Measurements from ENCODE around the gene MAD1L1. TPM values are rescaled to one million over a fixed set of nuclear protein-coding genes. Genes with fewer than 3 reads are reported as not detected.

The MAD1L1 gene
- total RNA-seq, 1 donor from 2014 or later: 59.6 TPM

DNA sequence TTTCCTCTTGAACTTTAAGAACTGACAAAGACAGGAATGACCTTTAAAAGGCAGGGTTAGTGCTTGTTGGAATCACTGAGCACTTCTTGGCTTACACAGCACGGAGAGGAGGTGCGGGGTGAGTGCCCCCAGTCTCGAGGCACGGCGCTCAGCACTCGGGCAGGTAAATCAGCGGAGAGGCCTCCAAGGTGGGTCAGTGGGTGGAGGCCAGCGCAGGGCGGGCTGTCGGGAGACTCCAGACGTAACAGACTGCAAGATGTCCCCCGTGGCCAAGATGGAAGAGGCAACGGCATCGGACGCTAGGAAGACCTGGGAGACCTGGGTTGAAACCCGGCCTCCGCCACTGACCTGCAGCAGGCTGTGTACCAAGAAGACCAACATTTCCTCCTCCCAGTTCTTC, 149.4 kb downstream of the MAD1L1 start:
- H3K9me3 ChIP-seq: no peaks in the 10 kb centered on the region
- peaks cover 0 to 5% of the 10 kb centered on the region in 2 donors for H3K36me3 ChIP-seq
- H3K4me1 ChIP-seq: no peaks in the 10 kb centered on the region
- no peak for DNase-seq (ENCODE audit: low spot score in 2 of 2)
- intact Hi-C loops (cut with DNase I): no loop called here
- no peak overlapping the region for H3K27ac ChIP-seq
- TF ChIP-seq, protein P1, sequence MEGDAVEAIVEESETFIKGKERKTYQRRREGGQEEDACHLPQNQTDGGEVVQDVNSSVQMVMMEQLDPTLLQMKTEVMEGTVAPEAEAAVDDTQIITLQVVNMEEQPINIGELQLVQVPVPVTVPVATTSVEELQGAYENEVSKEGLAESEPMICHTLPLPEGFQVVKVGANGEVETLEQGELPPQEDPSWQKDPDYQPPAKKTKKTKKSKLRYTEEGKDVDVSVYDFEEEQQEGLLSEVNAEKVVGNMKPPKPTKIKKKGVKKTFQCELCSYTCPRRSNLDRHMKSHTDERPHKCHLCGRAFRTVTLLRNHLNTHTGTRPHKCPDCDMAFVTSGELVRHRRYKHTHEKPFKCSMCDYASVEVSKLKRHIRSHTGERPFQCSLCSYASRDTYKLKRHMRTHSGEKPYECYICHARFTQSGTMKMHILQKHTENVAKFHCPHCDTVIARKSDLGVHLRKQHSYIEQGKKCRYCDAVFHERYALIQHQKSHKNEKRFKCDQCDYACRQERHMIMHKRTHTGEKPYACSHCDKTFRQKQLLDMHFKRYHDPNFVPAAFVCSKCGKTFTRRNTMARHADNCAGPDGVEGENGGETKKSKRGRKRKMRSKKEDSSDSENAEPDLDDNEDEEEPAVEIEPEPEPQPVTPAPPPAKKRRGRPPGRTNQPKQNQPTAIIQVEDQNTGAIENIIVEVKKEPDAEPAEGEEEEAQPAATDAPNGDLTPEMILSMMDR (IDR thresholded peaks at IDR 0.05): no peak
- H3K27me3 ChIP-seq: no peaks in the 10 kb centered on the region
- no peak overlapping the region for H3K4me3 ChIP-seq

DNA sequence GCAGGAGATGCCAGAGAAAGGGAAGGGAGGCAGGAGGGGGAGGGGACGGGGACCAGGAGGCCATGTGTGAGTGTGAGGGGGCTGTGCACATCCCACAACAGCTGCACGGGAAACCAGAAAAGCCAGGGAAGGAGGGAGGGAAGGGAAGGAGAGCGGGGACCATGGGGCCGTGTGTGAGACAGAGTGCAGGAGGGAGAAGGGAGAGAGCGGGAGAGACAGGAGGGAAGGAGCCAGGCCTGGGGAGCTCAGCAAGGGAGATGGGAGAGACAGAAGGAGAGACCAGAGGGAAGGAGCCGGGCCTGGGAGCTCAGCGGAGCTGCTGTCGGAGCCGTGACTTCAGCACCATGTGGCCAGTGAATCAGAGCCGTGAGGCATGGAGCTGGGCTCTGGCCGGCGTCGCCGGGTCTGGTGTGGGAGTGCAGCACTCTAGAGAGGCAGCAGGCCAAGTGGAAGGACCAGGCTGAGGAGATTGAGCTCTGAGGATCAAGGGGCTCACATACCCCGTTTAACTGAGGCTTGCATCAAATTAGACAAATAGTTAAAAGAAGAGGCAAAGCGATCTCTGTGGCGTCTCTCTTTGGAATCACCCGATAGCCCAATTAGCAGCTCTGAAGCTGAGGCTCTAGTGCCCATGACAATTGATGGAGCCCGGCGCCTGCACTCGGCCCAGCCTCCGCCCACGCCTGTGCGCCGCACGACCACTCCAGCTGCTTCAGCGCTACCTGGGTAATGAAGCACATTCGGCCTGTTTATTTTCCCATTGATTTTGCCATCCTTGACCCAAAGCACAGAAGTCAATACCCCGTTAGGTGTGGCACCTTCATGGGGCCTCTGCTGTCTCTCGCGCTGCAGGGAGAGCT, 150.4 kb downstream of the MAD1L1 start:
- Histone ChIP-seq H3K4me3 (no peak overlapping the region), H3K9me3 (no peaks in the 10 kb centered on the region), H3K4me1 (no peaks in the 10 kb centered on the region), H3K36me3 (peaks cover 0 to 5% of the 10 kb centered on the region in 2 donors), H3K27ac (no peak overlapping the region), H3K27me3 (no peaks in the 10 kb centered on the region)
- intact Hi-C loops (cut with DNase I): no loop called here
- TF ChIP-seq, protein P1 (IDR thresholded peaks at IDR 0.05): no peak
- no peak for DNase-seq (ENCODE audit: low spot score in 2 of 2)

DNA sequence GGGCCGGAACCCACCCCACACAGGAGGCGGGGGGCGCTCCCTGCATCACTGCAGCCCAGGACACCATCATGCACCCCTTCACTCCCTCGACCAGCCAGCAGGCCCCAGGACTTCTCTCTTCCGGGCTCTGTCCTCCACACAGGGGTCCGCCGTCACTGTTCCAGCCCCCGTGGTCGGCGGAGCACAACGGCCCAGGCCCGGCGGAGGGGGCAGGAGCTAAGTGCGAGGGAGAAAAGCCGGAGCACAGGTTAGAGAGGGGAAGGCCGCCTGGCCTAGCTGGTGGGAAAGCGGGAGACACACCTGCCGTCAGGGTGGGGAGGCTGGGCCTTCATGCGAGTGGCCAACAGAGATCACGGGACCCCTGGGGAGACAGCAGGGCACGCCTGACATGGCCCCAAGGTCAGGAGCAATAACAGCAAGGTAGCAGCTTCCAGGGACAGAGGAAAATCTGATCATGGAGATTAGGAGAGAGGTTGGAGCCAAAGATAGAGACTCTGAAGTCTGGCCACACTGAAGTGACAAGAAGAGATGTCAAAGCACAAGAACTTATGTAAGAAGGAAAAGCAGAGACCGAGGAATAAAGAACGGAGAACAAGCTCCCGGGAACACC, 151.1 kb downstream of the MAD1L1 start:
- Histone ChIP-seq H3K4me3 (no peak overlapping the region), H3K27me3 (no peaks in the 10 kb centered on the region), H3K36me3 (peaks cover 0 to 6% of the 10 kb centered on the region in 2 donors), H3K4me1 (no peaks in the 10 kb centered on the region), H3K9me3 (no peaks in the 10 kb centered on the region), H3K27ac (no peak overlapping the region)
- TF ChIP-seq, protein P1 (IDR thresholded peaks at IDR 0.05): no peak
- no peak for DNase-seq (ENCODE audit: low spot score in 2 of 2)
- intact Hi-C loops (cut with DNase I): no loop called here

DNA sequence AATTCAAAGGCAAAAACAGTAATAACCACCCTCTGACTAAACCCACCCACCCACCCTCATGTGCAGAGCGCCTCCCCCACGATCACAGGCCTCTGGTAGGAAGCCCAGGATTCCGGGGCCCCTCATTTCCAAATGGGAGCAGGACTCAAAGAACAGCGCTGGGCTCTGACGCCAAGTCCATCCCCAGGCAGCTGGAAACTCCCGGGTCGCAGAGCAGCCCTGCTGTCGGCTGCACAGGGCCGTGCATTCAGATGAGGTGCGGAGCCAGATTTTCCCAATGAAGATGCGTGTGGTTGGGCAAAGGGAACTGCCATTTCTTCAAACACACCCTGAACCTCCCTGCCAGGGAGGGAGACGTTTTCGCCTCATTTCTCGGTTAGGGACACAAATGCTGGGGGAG, 152.3 kb downstream of the MAD1L1 start:
- TF ChIP-seq, protein P1 (IDR thresholded peaks at IDR 0.05): no peak
- peaks cover 0 to 9% of the 10 kb centered on the region in 2 donors for H3K36me3 ChIP-seq
- H3K27ac ChIP-seq: no peak overlapping the region
- intact Hi-C loops (cut with DNase I): no loop called here
- no peaks in the 10 kb centered on the region for H3K9me3 ChIP-seq
- no peak for DNase-seq (ENCODE audit: low spot score in 2 of 2)
- no peaks in the 10 kb centered on the region for H3K27me3 ChIP-seq
- no peaks in the 10 kb centered on the region for H3K4me1 ChIP-seq
- H3K4me3 ChIP-seq: no peak overlapping the region

DNA sequence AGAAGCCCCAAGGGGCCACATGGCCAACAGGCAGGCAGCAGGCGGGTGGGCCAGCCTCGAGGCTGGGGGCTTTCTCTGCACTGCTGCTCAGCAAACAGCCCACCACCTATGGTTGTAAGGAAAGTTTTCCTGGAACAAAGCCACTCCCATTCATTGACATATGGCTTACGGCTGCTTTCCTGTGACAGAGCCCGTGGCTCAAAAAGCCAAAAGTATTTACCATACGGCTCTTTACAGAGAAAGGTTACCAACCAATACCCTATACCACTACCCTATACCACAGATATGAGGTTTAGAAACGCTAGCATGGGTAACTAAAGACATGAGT, 152.7 kb downstream of the MAD1L1 start:
- H3K27ac ChIP-seq: no peak overlapping the region
- H3K9me3 ChIP-seq: no peaks in the 10 kb centered on the region
- H3K4me3 ChIP-seq: no peak overlapping the region
- TF ChIP-seq, protein P1 (IDR thresholded peaks at IDR 0.05): no peak
- intact Hi-C loops (cut with DNase I): no loop called here
- DNase-seq (ENCODE audit: low spot score in 2 of 2): no peak
- H3K27me3 ChIP-seq: no peaks in the 10 kb centered on the region
- no peaks in the 10 kb centered on the region for H3K4me1 ChIP-seq
- H3K36me3 ChIP-seq: peaks cover 0 to 9% of the 10 kb centered on the region in 2 donors

All from ascending aorta (tissue), 2 donors.